PC-9 (cell line): Measurements from ENCODE around the gene OR4A15.

ENCODE experiments used
- CTCF ChIP-seq: fragments of 200-600 bp; sonication (generic); conservative IDR thresholded peaks from 2 replicates; pipeline ENCODE4 v1.6.1; 2017; ENCODE audit warnings: mixed run types, antibody characterized with exemption, mild to moderate bottlenecking, moderate library complexity
- EZH2 ChIP-seq: fragments of 200-600 bp; sonication (generic); IDR thresholded peaks from 2 replicates; pipeline ENCODE4 v1.8.0; 2017; ENCODE audit warnings: antibody characterized with exemption, low read depth

GRCh38 chr11:55401011-55401410 is 33.2 kb downstream of the OR4A15 start:
- TF ChIP-seq CTCF: no peak
- TF ChIP-seq EZH2: no peak
